Activated naive CD8-positive, alpha-beta T cell treated with anti-CD3 and anti-CD28 coated beads, Interleukin-2, amount 50 U/mL, for 24 hours (primary cell): ENCODE results near the gene SAE1.
"Not testable (repeated sequence)": the region's sequence is repeated elsewhere in the genome, so short reads cannot be mapped to it uniquely, and the experiment has no call there.

Experiments used
- ATAC-seq: fragments of 150-1000 bp; cut with Tn5 transposase; one replicate; pipeline ENCODE4 v1.10.0; 2021
- DNase-seq: peaks from one replicate; pipeline ENCODE4 v3.0.0; 2021
- H3K27ac Mint-ChIP-seq: one replicate; pipeline ENCODE4 v1.8.0; 2021; ENCODE audit warnings: mild to moderate bottlenecking, mixed read lengths
- H3K27me3 Mint-ChIP-seq: one replicate; pipeline ENCODE4 v1.8.0; 2021; ENCODE audit warnings: mixed read lengths
- H3K36me3 Mint-ChIP-seq: one replicate; pipeline ENCODE4 v1.8.0; 2021; ENCODE audit warnings: low read depth, mixed read lengths
- H3K4me1 Mint-ChIP-seq: one replicate; pipeline ENCODE4 v1.8.0; 2021; ENCODE audit warnings: mixed read lengths
- H3K4me3 Mint-ChIP-seq: one replicate; pipeline ENCODE4 v1.8.0; 2021; ENCODE audit warnings: mild to moderate bottlenecking, moderate library complexity, mixed read lengths
- H3K9me3 Mint-ChIP-seq: one replicate; pipeline ENCODE4 v1.8.0; 2021; ENCODE audit warnings: mixed read lengths

The SAE1 gene

GRCh38 chr19:47132194-47132852 lies 1.7 kb downstream of the SAE1 start:
- ATAC-seq: no peak
- H3K27me3 Mint-ChIP-seq: peaks cover 4% of the 10 kb centered on the region
- peak overlapping the region; percentile 97 for H3K27ac Mint-ChIP-seq
- peaks cover 7% of the 10 kb centered on the region for H3K9me3 Mint-ChIP-seq
- H3K4me3 Mint-ChIP-seq: peak overlapping the region; percentile 93
- H3K36me3 Mint-ChIP-seq: peaks cover 58% of the 10 kb centered on the region
- no peak for DNase-seq
- peaks cover 51% of the 10 kb centered on the region for H3K4me1 Mint-ChIP-seq

DNA sequence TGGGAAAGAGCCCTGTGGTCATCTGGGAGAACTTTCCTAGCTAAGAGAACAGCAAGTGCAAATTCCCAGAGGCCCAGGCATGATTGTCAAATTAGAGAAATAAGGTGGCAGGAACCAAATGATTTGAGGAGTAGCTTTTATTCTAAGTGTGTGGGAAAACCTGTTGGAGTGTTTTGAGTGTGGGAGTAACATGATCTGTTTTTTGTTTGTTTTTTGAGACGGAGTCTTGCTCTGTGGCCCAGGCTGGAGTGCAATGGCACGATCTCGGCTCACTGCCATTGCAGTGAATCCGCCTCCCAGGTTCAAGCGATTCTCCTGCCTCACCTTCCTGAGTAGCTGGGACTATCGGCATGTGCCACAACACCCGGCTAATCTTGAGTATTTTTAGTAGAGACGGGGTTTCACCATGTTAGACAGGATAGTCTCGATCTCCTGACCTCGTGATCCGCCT lies 2.4 kb downstream of the SAE1 start:
- peaks cover 51% of the 10 kb centered on the region for H3K4me1 Mint-ChIP-seq
- DNase-seq: no peak
- H3K27me3 Mint-ChIP-seq: peaks cover 4% of the 10 kb centered on the region
- peak overlapping the region; percentile 93 for H3K4me3 Mint-ChIP-seq
- no peak for ATAC-seq
- no peak overlapping the region for H3K27ac Mint-ChIP-seq
- H3K36me3 Mint-ChIP-seq: peaks cover 56% of the 10 kb centered on the region
- peaks cover 7% of the 10 kb centered on the region for H3K9me3 Mint-ChIP-seq

- Mint-ChIP-seq H3K4me3 (peak overlapping the region; percentile 18), H3K9me3 (peaks cover 7% of the 10 kb centered on the region), H3K36me3 (peaks cover 65% of the 10 kb centered on the region), H3K27me3 (peaks cover 4% of the 10 kb centered on the region), H3K4me1 (peaks cover 56% of the 10 kb centered on the region), H3K27ac (no peak overlapping the region)
- no peak for ATAC-seq
- DNase-seq: no peak
These were observed 3.9 kb downstream of the SAE1 start for GRCh38 chr19:47134545-47134944.

DNA sequence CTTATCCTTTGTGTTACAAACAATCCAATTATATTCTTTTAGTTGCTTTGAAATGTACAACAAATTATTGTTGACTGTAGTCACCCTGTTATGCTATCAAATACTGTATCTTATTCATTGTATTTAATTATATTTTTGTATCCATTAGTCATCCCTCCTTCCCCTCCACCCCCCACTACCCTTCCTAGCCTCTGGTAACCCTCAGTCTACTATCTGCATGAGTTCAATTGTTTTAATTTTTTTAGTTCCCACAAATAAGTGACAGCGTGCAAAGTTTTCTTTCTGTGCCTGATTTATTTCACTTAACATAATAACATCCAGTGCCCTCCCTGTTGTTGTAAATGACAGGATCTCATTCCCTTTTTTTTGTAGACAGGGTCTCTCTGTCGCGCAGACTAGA lies 4.5 kb downstream of the SAE1 start:
- Mint-ChIP-seq H3K27ac (no peak overlapping the region), H3K9me3 (peaks cover 5% of the 10 kb centered on the region), H3K4me3 (no peak overlapping the region), H3K36me3 (peaks cover 60% of the 10 kb centered on the region), H3K4me1 (peaks cover 56% of the 10 kb centered on the region), H3K27me3 (peaks cover 4% of the 10 kb centered on the region)
- no peak for DNase-seq
- no peak for ATAC-seq

DNA sequence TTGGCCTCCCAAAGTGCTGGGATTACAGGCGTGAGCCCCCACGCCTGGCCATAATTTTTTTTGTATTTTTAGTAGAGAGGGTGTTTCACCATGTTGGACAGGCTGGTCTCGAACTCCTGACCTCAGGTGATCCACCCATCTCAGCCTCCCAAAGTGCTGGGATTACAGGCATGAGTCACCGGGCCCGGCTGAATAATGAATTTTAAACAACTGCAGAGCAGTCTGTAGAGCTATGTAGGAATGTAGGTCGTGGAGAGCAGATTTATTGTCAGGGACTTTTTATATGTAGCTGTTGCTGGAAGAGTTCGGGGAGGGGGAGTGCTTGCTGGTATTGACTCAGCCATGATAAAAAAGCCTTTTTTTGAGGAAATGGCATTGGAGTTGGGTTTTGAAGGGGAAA lies 10.6 kb downstream of the SAE1 start:
- DNase-seq, ATAC-seq, H3K27me3 Mint-ChIP-seq, H3K4me3 Mint-ChIP-seq, H3K9me3 Mint-ChIP-seq: not testable (repeated sequence)
- Mint-ChIP-seq H3K27ac (peak overlapping the region; percentile 0), H3K4me1 (peaks cover 42% of the 10 kb centered on the region), H3K36me3 (peaks cover 49% of the 10 kb centered on the region)

- Mint-ChIP-seq H3K27me3 (no peaks in the 10 kb centered on the region), H3K4me3 (no peak overlapping the region), H3K27ac (no peak overlapping the region), H3K9me3 (no peaks in the 10 kb centered on the region), H3K4me1 (peaks cover 47% of the 10 kb centered on the region), H3K36me3 (peaks cover 53% of the 10 kb centered on the region)
- DNase-seq (no peak), ATAC-seq (no peak)
These were observed 11.1 kb downstream of the SAE1 start for GRCh38 chr19:47141695-47142094.

- ATAC-seq (no peak), DNase-seq (no peak)
- no peak overlapping the region for H3K4me3 Mint-ChIP-seq
- peak overlapping the region; percentile 0 for H3K27ac Mint-ChIP-seq
- no peaks in the 10 kb centered on the region for H3K9me3 Mint-ChIP-seq
- H3K27me3 Mint-ChIP-seq: no peaks in the 10 kb centered on the region
- peaks cover 52% of the 10 kb centered on the region for H3K4me1 Mint-ChIP-seq
- peaks cover 59% of the 10 kb centered on the region for H3K36me3 Mint-ChIP-seq
These were observed 12.1 kb downstream of the SAE1 start for GRCh38 chr19:47142779-47143178.

GRCh38 chr19:47143322-47144073 lies 12.9 kb downstream of the SAE1 start:
- peaks cover 62% of the 10 kb centered on the region for H3K36me3 Mint-ChIP-seq
- ATAC-seq (peak; percentile 61), DNase-seq (no peak)
- H3K9me3 Mint-ChIP-seq: no peaks in the 10 kb centered on the region
- H3K4me1 Mint-ChIP-seq: peaks cover 56% of the 10 kb centered on the region
- H3K27me3 Mint-ChIP-seq: no peaks in the 10 kb centered on the region
- peak overlapping the region; percentile 63 for H3K27ac Mint-ChIP-seq
- no peak overlapping the region for H3K4me3 Mint-ChIP-seq

DNA sequence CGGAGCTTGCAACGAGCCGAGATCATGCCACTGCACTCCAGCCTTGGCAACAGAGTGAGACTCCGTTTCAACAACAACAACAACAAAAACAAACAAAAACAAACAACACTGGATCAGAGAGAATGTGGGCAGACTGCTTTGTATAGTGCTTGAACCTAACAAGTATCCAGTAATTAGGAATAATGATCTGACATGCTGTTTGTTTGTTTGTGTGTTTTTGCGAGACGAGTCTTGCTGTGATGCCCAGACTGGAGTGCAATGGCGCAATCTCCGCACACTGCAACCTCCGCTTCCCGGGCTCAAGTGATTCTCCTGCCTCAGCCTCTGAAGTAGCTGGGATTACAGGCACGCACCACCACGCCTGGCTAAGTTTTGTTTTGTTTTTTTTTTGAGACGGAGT lies 14.0 kb downstream of the SAE1 start:
- peaks cover 56% of the 10 kb centered on the region for H3K4me1 Mint-ChIP-seq
- H3K4me3 Mint-ChIP-seq: no peak overlapping the region
- no peaks in the 10 kb centered on the region for H3K27me3 Mint-ChIP-seq
- no peaks in the 10 kb centered on the region for H3K9me3 Mint-ChIP-seq
- ATAC-seq (no peak), DNase-seq (no peak)
- no peak overlapping the region for H3K27ac Mint-ChIP-seq
- peaks cover 55% of the 10 kb centered on the region for H3K36me3 Mint-ChIP-seq

- Mint-ChIP-seq H3K27ac (peak overlapping the region; percentile 80), H3K4me3 (no peak overlapping the region), H3K4me1 (peaks cover 56% of the 10 kb centered on the region), H3K9me3 (no peaks in the 10 kb centered on the region), H3K27me3 (no peaks in the 10 kb centered on the region), H3K36me3 (peaks cover 64% of the 10 kb centered on the region)
- no peak for DNase-seq
- no peak for ATAC-seq
These were observed 15.2 kb downstream of the SAE1 start for GRCh38 chr19:47145639-47146486.

GRCh38 chr19:47146920-47147319 lies 16.3 kb downstream of the SAE1 start:
- Mint-ChIP-seq H3K27ac (peak overlapping the region; percentile 68), H3K36me3 (peaks cover 68% of the 10 kb centered on the region), H3K9me3 (no peaks in the 10 kb centered on the region), H3K4me3 (peak overlapping the region; percentile 1), H3K27me3 (no peaks in the 10 kb centered on the region), H3K4me1 (peaks cover 55% of the 10 kb centered on the region)
- ATAC-seq (peak; percentile 62), DNase-seq (no peak)

DNA sequence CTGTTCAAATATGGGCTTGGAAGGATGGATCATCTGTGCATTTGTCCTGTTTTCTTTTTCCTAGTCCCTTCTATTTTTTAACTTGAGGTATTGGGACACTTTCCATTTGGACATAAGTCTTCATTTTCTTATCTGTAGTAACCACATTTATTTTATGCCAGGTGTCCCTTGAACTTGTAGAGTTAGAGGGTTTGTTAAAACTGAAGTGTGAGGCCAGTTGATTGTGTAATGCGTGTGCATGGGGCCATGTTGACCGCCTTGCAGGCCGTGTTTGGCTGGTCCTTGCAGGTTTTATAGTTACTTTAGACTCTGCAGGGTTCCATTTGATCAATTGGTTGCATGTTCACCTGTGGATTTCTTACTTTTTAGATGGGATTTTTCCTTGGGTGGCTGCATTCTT lies 21.0 kb downstream of the SAE1 start:
- no peaks in the 10 kb centered on the region for H3K27me3 Mint-ChIP-seq
- H3K27ac Mint-ChIP-seq: no peak overlapping the region
- H3K9me3 Mint-ChIP-seq: no peaks in the 10 kb centered on the region
- peaks cover 68% of the 10 kb centered on the region for H3K36me3 Mint-ChIP-seq
- ATAC-seq: no peak
- peaks cover 39% of the 10 kb centered on the region for H3K4me1 Mint-ChIP-seq
- no peak overlapping the region for H3K4me3 Mint-ChIP-seq
- no peak for DNase-seq

DNA sequence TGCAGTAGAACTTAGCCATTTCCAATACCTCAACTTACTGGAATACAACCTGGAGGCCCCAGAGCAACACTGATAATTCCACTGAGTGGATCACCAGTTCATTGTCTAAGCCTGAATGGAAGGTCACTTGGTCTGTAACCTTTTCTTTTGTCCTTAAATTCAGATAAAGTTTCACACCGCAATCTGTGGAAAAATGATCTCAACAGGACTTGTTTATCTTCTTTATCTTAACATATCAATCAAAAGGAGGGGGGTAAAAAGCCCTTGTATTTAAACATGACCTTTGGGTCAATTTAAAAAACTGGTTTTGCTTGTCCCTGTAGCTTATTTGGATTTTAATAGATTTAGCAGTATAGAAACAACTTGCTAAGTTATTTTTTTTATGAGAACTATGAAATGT lies 21.6 kb downstream of the SAE1 start:
- Mint-ChIP-seq H3K4me1 (peaks cover 39% of the 10 kb centered on the region), H3K27me3 (no peaks in the 10 kb centered on the region), H3K9me3 (no peaks in the 10 kb centered on the region), H3K36me3 (peaks cover 67% of the 10 kb centered on the region), H3K27ac (no peak overlapping the region), H3K4me3 (no peak overlapping the region)
- no peak for ATAC-seq
- DNase-seq: no peak

DNA sequence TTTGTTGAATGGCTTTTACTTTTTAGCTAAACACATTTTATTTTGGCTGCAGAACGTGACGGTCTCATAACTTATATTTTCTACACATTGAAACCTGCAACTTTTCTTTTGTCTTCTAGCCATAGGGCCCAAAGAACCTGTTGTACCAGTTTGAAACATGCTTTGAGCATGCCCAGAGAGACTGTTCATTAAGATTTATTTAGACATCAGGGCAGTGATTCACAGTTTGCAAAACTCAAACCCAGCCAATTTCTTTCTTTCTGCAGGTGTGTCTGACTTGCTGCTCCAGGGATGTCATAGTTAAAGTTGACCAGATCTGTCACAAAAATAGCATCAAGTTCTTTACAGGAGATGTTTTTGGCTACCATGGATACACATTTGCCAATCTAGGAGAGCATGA lies 22.0 kb downstream of the SAE1 start:
- Mint-ChIP-seq H3K27ac (no peak overlapping the region), H3K36me3 (peaks cover 66% of the 10 kb centered on the region), H3K9me3 (no peaks in the 10 kb centered on the region), H3K27me3 (no peaks in the 10 kb centered on the region), H3K4me3 (no peak overlapping the region), H3K4me1 (peaks cover 44% of the 10 kb centered on the region)
- DNase-seq (no peak), ATAC-seq (no peak)
